GM18526 (cell line): Measurements from ENCODE around the gene CROCC2.

Source experiments
- POLR2A ChIP-seq: IDR thresholded peaks from 3 replicates; pipeline ENCODE4 v1.6.1; 2011; ENCODE audit not compliant: insufficient read length; ENCODE audit errors: extremely low read depth

Gene CROCC2

DNA sequence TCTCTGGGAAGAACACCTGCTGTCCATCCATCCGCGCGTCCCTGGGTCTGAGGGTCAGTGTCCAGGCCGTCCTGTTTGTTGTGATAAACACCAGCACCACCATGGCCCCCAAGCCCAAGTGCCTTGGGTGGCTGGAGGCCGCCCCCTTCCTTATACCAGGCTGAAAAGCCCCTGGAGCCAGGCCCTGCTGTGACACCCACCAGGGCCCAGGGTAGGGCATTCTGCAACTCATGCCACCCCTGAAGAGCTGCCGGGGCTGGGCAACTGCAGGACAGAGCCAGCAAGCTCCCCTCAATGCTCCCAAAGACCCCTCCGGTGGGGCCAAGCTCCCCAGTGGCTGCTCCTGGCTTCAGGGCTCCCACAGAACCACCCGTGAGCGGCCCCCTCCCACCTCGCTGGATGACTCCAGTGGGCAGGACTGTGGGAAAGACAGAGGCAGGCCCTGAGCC lies 60.3 kb downstream of the CROCC2 start:
- no peak for TF ChIP-seq POLR2A

DNA sequence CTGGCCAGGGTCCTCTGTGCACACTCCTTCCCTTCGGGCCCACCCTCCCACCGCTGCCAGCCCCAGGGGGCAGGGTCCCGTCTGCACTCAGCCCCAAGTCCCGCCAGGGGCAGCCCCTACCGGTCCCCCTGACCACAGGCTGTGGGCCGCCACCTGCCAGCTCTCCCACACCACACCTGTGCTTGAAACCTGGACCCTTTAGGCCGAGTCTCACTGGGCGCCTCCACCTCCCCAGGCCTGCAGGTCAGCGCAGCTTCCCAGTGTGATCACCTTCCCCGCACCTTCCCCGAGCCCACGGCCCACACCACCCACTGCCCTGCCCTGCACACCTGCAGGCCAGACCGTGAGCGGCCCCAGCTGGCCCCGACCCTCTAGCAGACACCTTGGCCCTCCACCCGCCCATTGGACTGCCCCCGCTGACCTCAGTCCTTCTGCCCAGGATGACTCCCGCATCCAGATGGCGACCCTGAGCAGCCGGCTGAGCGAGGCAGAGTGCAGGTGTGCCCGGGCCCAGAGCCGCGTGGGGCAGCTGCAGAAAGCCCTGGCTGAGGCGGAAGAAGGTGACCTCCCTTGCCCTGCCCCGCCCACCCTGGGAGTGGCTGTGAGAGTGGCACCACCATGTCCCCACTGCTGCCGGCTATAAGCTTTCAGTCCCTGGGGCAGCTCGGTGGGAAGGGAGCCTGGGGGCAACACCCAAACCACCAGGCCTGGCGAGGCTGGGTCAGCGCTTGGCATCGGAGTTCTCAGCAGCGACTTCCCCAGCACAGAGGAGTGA lies 61.0 kb downstream of the CROCC2 start:
- no peak for TF ChIP-seq POLR2A

DNA sequence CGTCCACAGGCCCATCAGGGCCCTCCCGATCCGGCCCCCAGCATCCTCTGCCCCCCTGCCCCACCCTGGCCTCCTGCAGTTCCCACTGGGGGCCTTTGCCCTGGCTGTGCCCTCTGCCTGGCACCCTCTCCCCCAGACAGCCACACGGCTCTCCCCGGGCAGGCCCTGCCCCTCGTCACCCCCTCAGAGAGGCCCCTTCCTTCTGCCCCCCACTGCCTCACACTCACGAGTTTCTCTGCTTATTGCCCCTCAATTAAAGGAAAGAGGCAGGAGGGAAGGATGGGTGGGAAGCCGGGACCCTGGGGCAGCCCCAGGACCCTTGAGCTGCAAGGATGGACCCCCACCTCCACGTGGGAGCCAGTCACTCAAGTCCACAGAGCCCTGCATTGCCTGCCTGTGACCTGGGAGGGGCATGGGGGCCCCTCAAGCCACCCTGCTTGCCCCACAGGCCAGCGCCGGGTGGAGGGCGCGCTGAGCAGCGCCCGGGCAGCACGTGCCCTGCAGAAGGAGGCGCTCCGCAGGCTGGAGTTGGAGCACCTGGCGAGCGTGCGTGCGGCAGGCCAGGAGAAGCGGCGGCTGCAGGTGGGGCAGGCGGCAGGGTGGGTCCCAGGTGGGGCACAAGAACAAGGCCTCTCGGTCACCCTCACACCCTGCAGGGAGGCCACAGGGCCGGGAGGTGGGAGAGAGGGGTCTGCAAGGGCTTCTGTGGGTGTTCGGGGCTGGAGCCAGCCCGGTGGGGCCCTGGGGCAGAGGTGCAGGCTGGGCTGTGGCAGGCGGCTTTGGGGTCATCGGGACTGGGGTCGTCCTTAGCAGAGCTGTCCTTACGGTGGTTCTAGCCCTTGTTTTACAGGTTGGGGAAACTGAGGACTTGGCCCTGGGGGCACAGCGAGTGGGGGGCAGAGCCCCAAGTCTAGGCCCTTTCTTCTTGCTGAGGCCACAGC lies 61.8 kb downstream of the CROCC2 start:
- no peak for TF ChIP-seq POLR2A

DNA sequence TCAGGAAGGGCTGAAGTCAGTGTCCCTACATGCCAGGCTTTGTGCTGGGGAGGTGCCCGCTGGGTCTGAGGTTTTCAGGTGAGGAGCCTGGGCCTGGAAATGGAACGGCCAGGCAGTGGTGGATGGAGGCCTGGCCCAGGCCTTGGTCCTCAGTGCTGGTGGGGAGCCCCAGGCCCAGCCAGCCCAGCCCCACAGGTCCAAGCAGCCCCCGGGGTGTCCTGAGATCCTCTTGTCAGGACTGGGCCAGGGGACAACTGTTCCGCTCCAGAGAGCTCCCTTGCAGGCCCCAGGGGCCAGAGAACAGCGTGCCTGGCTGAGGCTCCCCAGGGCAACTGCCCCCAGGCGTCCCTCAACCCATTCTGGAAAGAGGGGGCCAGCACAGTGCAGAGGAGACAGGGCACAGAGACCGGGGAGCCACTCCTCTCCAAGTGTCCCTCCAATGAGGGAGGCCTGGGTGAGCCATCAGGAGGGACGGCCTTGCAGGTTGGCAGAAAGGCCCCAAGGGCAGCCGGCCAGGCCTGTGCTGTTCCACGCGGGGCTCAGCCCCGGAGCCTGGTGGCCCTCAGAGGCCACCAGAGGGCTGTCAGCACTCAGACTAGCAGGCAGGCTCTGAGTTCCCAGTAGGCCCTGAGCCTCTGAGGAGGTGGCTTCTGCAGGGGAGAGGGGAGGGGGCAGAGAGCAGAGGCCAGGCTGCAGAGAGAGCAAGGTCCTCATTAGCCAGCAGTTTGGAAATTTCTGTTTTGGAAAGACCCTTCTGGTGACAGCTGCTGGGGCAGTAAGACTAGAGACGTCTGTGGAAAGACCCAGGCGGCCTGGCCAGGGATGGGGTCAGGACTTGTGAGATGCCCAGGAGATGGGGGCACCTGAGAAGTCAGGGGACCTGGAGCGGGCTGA lies 62.8 kb downstream of the CROCC2 start:
- no peak for TF ChIP-seq POLR2A

DNA sequence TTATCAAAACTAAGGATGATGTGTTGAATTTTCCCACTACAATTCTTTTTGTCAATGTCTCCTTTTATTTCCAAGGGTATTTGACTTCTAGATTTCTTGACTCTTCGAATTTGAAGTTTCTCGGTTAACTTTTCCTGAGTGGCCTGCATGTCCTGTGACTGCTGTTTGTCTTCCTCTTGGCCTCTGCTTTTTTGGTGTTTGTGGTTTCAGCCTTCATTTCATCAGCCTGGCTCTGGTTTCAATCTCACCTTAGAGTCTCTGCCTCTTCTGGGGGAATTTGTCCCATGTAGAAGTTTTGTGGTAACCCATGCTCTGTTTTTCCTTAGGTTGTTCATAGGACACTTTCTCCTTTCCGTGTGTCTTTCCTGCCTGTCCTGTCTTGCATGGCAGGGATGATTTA lies 64.0 kb downstream of the CROCC2 start:
- TF ChIP-seq POLR2A = no peak

DNA sequence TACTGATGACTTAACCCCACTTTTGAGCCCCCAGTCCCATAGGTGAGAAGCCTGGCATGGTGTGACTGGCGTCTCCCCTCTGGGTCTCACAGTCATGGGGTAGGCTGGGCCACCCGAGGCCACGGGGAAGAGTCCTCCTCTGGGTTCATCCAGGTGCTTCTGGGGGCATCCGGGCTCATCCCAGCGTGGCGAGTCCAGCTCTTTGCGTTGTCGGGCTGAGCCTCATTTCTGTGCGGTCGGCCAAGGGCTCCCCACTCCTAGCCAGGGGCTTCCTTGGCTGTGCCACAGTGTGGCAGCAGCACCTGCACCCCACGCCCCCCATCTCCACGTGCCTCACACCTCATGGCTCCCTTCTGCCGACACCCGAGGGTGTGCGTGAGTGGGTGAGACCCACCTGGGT lies 64.7 kb downstream of the CROCC2 start:
- no peak for TF ChIP-seq POLR2A

DNA sequence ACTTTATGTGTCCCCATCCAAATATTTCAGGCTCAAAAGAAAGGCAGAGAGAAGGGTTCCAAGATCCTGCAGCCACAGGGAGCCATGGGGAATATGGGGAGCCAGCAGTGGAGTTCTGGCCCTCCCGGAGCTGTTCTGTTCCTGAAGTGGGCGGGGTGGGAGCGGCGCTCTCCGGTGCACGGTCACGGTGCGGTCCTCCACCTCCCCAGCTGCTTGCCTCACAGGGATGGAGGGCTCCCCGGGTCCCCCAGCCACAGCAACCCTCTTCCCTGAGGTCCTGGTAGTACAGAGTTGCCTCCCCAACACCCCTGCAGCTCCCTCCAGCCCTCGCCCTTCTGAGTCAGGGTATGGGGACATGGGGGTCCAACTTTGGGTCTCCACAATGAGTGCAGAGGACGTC lies 66.1 kb downstream of the CROCC2 start:
- TF ChIP-seq POLR2A = no peak

DNA sequence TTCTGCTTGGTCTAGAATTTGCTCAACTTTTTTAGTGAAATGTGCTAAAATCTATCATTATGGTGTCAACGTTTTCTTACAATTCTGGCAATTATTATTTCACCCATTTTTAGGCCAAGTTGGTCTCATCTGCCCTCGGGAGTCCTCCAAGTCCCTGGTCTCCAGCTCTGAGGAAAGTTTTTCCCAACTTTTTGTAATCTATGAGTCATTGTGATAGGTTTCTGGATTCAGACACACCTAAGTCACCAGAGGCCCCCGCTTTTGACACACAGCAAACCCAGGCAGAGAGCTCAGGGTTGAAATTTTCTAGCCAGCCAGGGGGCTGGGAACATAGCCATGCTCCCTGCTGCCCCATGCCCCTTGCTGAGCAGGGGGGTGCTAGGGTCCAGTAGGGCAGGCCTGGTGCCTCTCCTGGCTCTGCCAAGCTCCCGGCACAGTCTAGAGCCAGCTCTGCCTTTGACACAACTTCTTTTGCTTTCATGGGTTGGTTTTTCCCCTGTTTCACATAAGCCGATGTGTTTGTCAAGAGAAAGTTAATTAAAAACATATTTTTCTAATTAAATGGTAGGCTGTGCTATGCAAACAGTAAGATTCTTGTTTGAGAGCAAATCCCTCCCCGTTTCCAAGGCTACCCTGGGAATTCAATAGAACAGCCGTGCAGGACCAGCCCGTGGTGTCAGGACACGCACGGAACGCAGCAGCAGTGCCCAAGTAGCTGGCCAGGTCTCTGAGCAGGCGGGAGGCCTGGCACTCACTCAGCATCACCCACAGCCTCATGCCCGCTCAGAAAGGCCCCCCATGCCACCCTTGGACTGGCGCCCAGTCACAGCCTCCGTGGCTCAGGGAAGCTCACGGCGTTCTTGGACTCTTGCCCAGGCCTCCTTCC lies 66.7 kb downstream of the CROCC2 start:
- no peak for TF ChIP-seq POLR2A

DNA sequence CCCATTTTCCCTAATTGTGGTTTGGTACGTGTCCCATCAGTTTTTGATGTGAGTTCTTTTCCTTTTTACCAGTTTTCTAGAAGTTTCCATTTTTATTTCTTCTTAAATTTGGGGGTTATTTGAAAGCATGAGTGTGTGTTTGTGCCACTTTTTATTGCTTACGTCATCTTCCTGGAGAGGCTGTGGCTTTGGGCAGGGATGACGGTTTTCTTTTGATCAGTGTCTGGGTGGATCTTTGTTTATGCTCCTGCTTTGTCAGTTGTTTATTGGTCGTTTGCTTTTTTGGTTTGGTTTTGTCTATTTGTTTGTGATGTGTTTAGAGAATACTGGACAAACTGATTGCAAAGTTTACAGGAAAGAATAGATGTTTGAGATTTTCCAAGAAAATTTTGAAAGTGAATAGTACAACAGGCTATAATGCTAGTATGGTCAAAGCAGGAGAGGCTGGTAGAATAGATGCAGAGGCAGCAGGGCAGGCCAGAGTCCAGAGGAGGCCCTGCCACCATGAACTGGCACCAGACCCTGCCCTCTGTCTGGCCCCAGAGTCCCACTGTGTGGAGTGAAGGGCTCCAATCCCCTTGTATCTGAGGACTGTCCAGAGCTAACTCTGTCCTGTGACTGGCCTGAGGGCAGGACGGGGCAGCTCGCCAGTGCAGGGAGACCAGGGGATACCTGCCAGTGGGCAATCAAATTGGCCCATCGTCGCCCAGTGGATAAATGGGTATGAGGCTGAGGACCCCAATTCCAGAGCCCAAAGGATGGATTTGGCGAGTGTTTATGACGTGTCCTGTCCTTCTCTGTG lies 68.8 kb downstream of the CROCC2 start:
- TF ChIP-seq POLR2A = no peak

DNA sequence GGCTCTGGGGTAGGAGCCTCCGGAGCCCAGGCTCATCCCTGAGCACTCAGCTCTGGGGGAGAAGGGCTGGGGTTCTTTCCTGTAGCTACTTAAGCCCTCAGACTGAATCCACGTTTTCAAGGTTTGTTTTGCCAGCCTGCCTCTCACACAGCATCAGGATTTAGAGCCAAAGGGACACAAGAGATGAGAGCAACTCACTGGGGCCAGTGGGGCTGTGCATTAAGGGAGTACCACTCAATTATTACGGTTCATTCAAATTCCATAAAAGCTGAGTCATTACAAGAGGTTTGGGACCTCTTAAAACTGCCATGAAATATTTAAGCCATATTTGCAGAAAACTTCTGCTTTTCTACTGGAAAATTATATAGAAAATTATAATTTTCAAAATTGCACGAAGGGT lies 75.1 kb downstream of the CROCC2 start:
- TF ChIP-seq POLR2A = no peak

DNA sequence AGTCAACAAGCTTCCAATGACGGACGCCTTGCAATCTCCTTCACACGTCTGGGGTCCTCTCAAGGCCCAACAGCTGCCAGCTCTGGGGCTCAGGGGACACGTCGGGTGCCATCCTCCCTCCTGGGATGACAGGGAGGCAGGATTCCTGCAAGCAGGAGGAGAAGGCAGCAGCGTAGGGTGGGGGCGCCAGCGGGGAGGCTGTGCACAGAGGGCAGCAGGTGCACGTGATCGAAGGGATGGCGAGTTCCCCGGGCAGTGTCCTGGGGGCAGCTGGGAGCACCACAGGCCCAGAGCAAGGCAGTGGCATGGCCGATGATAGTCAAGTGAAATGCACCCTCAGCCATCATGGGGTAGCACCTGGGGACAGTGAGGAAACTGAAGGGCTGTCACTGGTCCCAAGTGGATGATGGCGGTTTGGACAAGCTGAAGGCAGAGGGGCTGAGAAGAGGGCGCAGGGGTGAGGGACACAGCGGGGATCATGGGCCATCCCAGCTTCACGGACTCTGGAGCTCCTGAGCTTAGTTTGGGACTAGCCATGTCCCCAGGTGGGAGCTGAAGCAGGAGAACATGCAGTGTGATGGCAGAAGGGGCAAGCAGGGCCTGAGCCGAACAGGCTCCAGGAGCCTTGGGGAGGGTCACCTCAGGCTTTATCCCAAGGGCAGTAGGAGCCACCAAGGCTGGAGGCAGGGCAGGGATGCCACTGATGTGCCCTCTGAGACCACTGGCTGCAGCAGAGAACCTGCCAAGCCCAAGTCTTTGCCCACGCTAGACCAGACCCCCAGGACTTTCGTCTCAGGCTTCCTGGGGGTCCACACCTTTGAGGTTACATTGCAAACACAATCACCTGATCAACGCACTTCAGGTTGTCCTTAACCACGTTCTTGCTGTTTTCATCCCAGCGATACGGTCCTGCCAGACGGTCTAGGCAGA lies 76.0 kb downstream of the CROCC2 start:
- no peak for TF ChIP-seq POLR2A

DNA sequence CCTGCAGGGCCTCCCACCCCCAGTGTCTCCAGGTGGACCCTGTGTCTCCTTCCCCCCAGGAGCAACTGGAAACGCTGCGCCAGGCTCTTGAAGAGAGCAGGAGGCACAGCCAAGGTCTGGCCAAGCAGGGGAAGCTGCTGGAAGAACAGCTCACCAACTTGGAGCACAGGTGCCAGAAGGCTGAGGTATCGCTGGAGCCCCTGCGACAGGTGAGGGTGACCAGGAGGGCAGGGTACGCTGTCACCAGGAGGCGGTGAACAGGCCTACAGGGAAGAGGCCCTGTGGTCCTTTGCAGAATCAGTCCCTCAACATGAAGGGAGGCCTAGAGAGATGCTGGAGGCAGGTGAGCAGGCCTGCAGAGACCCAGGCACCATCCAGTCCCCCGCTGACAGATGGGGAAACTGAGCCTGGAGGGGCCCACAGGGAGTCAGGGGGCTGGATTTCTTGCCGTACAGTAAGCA lies 76.7 kb downstream of the CROCC2 start:
- TF ChIP-seq POLR2A = no peak
